HT-29 (cell line): ENCODE results near the gene SLC40A1. TPM values are rescaled to one million over a fixed set of nuclear protein-coding genes. Genes with fewer than 3 reads are reported as not detected.
A peak's percentile ranks its signal among the peaks of the same experiment; 100 is the strongest.

ENCODE experiments used
- DNase-seq: peaks from one replicate; pipeline ENCODE4 v3.0.0-alpha.2; 2015; ENCODE audit warnings: low spot score
- total RNA-seq: library from RNA; depleted of rRNA; stranded (reverse); fragments of >200 nt; shearing (Covaris generic); gene quantifications from 2 replicates; pipeline ENCODE4 v1.2.3, GENCODE V29; 2014

SLC40A1 gene
- total RNA-seq, 1 experiment from 2014 or later: 85.1 TPM

DNA sequence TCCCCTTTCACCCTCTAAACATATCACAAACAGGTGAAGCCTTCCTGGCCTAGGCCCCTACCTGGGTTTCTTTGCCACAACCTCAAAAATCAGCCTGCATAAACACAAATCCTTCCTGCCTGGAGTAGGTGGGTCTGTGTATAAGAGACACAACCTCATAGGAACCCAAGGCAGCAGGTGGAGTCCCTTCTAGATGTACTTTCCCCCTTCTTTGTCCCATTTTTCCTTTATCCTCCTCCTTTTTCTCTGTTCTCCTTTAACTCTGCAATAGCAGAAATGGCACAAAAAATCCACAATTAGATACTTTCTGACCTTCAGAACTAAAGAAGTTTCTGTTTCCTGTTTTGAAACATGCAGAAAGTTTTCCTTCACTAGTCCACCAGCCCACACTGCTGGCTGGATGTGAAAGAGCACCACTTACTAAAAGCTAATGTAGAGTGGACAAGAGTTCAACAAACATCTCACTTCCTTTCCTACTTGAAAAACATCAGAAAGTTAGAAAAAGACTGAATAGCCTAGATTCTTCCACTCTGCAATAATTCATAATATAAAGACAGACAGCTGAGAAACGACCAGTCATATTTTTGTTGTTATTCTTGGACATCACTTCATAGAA, 11.2 kb downstream of the SLC40A1 start:
- no peak for DNase-seq

GRCh38 chr2:189566046-189566445, 14.5 kb downstream of the SLC40A1 start:
- DNase-seq: no peak

GRCh38 chr2:189561371-189562038, 19.1 kb downstream of the SLC40A1 start:
- DNase-seq: no peak

DNA sequence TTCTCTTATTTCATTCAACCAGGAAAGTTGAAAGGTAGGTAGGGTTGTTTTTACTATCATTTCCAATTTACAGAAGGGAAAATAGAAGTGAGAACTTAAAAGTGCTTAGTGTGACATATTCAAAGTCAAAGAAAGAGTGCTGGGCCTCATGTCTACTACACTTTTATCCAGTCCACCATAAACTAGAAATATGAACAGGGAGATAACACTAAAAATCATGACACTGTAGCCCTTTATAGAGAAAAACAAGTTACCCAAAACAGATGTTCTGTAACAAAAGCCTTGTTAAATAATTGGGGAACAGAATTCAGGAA, 20.4 kb downstream of the SLC40A1 start:
- no peak for DNase-seq

- peak; percentile 68 for DNase-seq
These were observed 20.9 kb downstream of the SLC40A1 start for GRCh38 chr2:189559579-189560272.

- DNase-seq: no peak
These were observed 21.9 kb downstream of the SLC40A1 start for GRCh38 chr2:189558516-189559272.

DNA sequence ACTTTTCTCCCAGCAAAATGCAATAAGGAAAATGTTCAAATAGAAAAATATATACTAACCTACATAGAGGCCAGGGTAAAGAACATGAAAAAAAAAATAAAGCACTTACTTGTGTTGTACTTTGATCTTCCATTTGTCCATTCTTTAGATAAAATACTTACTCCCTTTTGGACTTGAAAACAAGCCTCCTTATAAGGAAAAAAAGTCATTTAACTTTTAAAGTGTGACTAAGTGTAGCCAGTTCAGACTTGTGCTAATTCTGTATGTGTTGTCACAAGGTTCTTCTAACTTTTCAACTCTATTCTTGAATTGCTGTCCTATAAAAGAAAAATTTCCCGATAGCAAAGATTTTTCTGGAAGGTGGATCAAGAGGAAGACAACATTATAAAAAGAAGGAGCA, 23.2 kb downstream of the SLC40A1 start:
- DNase-seq: no peak

GRCh38 chr2:189556526-189556925, 24.1 kb downstream of the SLC40A1 start:
- DNase-seq: no peak

DNA sequence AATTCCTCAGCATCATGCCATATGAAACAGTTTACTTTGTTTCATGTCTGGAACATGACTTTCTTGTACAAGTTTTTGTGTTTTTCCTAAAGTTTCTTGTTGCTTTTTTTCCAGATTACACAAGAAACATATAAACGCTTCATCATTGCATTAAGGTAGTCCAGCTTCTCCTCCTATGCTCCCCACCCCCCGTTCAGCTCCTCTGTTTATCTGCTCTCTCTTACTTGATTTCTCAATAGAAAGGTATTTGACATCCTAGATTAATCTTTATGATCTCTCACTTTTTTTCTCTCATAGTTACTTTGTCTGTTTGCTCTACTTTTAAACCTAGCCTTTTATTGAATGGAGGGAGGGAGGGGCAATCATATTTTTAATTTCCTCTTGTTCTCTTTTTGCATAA, 25.4 kb downstream of the SLC40A1 start:
- DNase-seq: peak; percentile 74

GRCh38 chr2:189553504-189554088, 27.0 kb downstream of the SLC40A1 start:
- peak; percentile 67 for DNase-seq

- peak; percentile 51 for DNase-seq
These were observed 27.6 kb downstream of the SLC40A1 start for GRCh38 chr2:189552991-189553404.

- no peak for DNase-seq
These were observed 28.1 kb downstream of the SLC40A1 start for GRCh38 chr2:189552334-189552990.

GRCh38 chr2:189551808-189552207, 28.8 kb downstream of the SLC40A1 start:
- no peak for DNase-seq

DNA sequence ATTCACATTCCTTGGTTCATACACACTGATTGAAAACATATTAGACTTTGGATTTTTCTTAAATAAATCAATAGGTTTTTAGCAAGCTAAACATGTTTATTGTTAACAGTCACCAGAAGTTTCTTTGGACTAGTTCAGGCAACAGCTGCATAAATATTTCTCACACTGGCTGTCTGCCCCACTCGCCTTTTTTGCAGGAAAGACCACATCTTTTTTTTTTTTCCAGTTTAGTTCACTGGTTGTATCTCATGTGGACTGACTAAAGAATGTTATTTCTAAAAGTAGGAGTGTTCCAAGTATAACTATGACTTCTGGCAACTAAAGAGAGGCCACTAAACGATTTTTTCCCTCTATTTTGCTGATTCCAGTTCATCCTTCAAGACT, 31.1 kb downstream of the SLC40A1 start:
- DNase-seq: no peak

GRCh38 chr2:189548666-189549448, 31.7 kb downstream of the SLC40A1 start:
- DNase-seq: no peak

- no peak for DNase-seq
These were observed 35.2 kb downstream of the SLC40A1 start for GRCh38 chr2:189545418-189545817.

- DNase-seq: no peak
These were observed 36.1 kb downstream of the SLC40A1 start for GRCh38 chr2:189544318-189545042.

DNA sequence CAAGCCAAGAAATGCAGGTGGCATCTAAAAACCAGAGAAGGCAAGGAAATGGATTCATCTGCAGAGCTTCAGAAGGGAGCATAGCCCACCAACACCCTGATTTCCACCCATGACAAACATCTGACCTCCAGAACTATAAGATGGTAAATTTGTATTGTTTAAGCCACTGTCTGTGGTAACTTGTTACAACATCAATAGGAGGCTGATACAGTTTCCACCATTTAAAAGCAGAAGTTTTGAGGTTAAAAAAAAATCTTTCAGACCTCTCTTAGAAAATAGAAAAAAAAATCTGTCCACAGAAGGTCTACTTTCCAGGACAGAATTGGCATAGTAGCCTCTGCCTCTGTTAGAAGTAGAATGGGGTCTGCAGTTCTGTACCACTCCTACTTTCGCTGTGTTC, 37.2 kb downstream of the SLC40A1 start:
- DNase-seq: no peak

DNA sequence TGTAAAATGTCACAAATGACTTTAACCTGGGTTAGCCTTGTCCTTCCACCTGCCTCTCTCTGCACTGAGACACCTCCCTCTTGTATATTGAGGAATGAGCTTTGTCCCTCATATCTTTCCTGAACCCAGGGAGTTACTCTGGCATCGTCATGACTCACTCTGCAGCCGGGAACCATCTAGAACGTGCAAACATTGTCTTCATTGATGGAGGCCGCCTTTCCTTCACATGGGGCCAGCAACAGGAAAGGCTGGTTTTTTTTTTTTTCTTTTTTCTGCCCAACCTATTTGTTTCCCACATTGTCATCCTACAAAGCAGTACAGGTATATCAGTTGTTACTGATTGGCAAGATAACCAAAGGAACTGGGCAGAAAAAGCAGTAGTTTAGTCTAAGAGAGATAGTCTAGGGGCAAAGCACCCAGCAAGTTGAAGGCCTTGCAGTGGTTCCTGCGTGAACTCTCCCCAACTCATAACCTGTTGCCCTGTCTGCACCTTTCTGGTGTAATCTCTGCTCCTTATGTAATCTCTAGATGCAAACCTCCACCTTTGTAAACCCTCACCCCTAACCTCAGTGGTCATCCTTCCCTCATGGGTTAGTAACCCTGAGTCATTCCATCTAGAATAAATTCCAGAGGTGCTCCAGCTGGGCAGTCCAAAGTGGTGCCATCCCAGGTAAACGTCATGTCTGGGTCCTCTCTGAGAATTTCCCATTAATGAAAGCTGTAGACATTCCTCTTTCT, 38.3 kb downstream of the SLC40A1 start:
- DNase-seq: peak; percentile 96
